MM.1S (cell line): ENCODE measurements around the gene ASCC3.

Source experiments
- CTCF ChIP-seq: fragments of 300-600 bp; sonication (generic); IDR thresholded peaks from 2 replicates; pipeline ENCODE4 v1.5.1; 2016; ENCODE audit warnings: antibody characterized with exemption, low read length, mixed read lengths
- EZH2 ChIP-seq: fragments of 300-600 bp; sonication (generic); optimal IDR thresholded peaks from 2 replicates; pipeline ENCODE3; 2017; ENCODE audit warnings: low read depth, mild to moderate bottlenecking, antibody characterized with exemption, low read length, mixed read lengths
- EZH2phosphoT487 ChIP-seq: fragments of 300-600 bp; sonication (generic); IDR thresholded peaks from 2 replicates; pipeline ENCODE4 v1.6.1; 2018; ENCODE audit warnings: antibody characterized with exemption, low read length

- TF ChIP-seq CTCF (no peak), EZH2phosphoT487 (no peak), EZH2 (no peak)
Observed at GRCh38 chr6:100618351-100618671, 262.8 kb downstream of the ASCC3 start.
